Stimulated activated CD8-positive, alpha-beta memory T cell treated with anti-CD3 and anti-CD28 coated beads, Interleukin-4, amount 100 ng/mL, for 4 hours (primary cell): ENCODE data around the gene EPAS1.

ENCODE experiments used
- DNase-seq, 2 donors: peaks; one replicate each; pipeline ENCODE4 v3.0.0-alpha.2; 2020; ENCODE audit warnings: low read depth in 2 of 2, low spot score in 1 of 2

EPAS1 gene

GRCh38 chr2:46296840-46297545, at the start of gene EPAS1:
TSS of gene EPAS1 (plus strand) at chr2:46297407. CDS start at chr2:46297912, 505 bp downstream.
- DNase-seq, result peak; percentile 46 to 73

- DNase-seq, result no peak
These were observed 49.0 kb upstream of the EPAS1 start for GRCh38 chr2:46248171-46248570.

- DNase-seq, result no peak
These were observed 47.6 kb upstream of the EPAS1 start for GRCh38 chr2:46249654-46250053.

- no peak for DNase-seq
These were observed 44.1 kb upstream of the EPAS1 start for GRCh38 chr2:46252891-46253659.

GRCh38 chr2:46254474-46254873, 42.7 kb upstream of the EPAS1 start:
- no peak for DNase-seq

GRCh38 chr2:46256563-46257142, 40.6 kb upstream of the EPAS1 start:
- DNase-seq, result no peak

GRCh38 chr2:46257476-46257875, 39.7 kb upstream of the EPAS1 start:
- no peak for DNase-seq

- no peak for DNase-seq
These were observed 39.2 kb upstream of the EPAS1 start for GRCh38 chr2:46257980-46258379.

- no peak for DNase-seq
These were observed 38.0 kb upstream of the EPAS1 start for GRCh38 chr2:46258937-46259776.

- no peak for DNase-seq
These were observed 37.4 kb upstream of the EPAS1 start for GRCh38 chr2:46259777-46260168.

- DNase-seq, result no peak
These were observed 36.9 kb upstream of the EPAS1 start for GRCh38 chr2:46260305-46260704.

- no peak for DNase-seq
These were observed 34.8 kb upstream of the EPAS1 start for GRCh38 chr2:46262248-46262938.

- no peak for DNase-seq
These were observed 33.9 kb upstream of the EPAS1 start for GRCh38 chr2:46263347-46263746.

- no peak for DNase-seq
These were observed 32.8 kb upstream of the EPAS1 start for GRCh38 chr2:46264447-46264846.

- DNase-seq, result no peak
These were observed 31.1 kb upstream of the EPAS1 start for GRCh38 chr2:46266134-46266533.

- DNase-seq, result no peak
These were observed 29.6 kb upstream of the EPAS1 start for GRCh38 chr2:46267616-46268015.

GRCh38 chr2:46268196-46268595, 29.0 kb upstream of the EPAS1 start:
- DNase-seq, result no peak

GRCh38 chr2:46269001-46269400, 28.2 kb upstream of the EPAS1 start:
- no peak for DNase-seq

GRCh38 chr2:46269544-46270273, 27.5 kb upstream of the EPAS1 start:
- no peak for DNase-seq

GRCh38 chr2:46270384-46270783, 26.8 kb upstream of the EPAS1 start:
- no peak for DNase-seq
